GM23338 (cell line): ENCODE results near the gene NEMP2. TPM values are rescaled to one million over a fixed set of nuclear protein-coding genes. Genes with fewer than 3 reads are reported as not detected.

Experiments
- ATAC-seq: fragments of 200-7000 bp; cut with Tn5 transposase; 3 replicates; pipeline ENCODE4 v1.9.1; 2020
- DNase-seq: peaks from one replicate; pipeline ENCODE4 v3.0.0-alpha.2; 2015; ENCODE audit warnings: low spot score
- H2AFZ ChIP-seq: fragments of 200-600 bp; sonication (generic); 2 replicates; pipeline ENCODE4 v1.8.0; 2016; ENCODE audit warnings: antibody characterized with exemption, mild to moderate bottlenecking, moderate library complexity
- H3F3A ChIP-seq: fragments of 200-600 bp; sonication (generic); replicated peaks from 2 replicates; pipeline ENCODE4 v1.8.0; 2017; ENCODE audit warnings: antibody characterized with exemption, mixed run types, low read depth
- H3K27ac ChIP-seq: fragments of 200-600 bp; sonication (generic); 2 replicates; pipeline ENCODE4 v1.6.1; 2016; ENCODE audit warnings: low read depth
- H3K27me3 ChIP-seq: fragments of 200-600 bp; sonication (generic); 2 replicates; pipeline ENCODE4 v1.8.0; 2016; ENCODE audit warnings: mild to moderate bottlenecking, mixed run types, moderate library complexity; ENCODE audit not compliant: insufficient read depth
- H3K36me3 ChIP-seq: fragments of 200-600 bp; sonication (generic); 2 replicates; pipeline ENCODE4 v1.8.0; 2016; ENCODE audit warnings: mild to moderate bottlenecking; ENCODE audit not compliant: insufficient read depth
- H3K4me1 ChIP-seq: fragments of 200-600 bp; sonication (generic); 2 replicates; pipeline ENCODE4 v1.8.0; 2016; ENCODE audit warnings: mild to moderate bottlenecking, moderate library complexity; ENCODE audit not compliant: insufficient read depth
- H3K4me2 ChIP-seq: fragments of 200-600 bp; sonication (generic); 2 replicates; pipeline ENCODE4 v1.7.1; 2017; ENCODE audit warnings: mixed run types
- H3K4me3 ChIP-seq: fragments of 200-600 bp; sonication (generic); 2 replicates; pipeline ENCODE4 v1.6.1; 2016; ENCODE audit warnings: mixed run types
- H3K79me2 ChIP-seq: fragments of 200-600 bp; sonication (generic); replicated peaks from 2 replicates; pipeline ENCODE4 v1.8.0; 2017; ENCODE audit warnings: mild to moderate bottlenecking; ENCODE audit not compliant: insufficient read depth
- H3K9me2 ChIP-seq: fragments of 200-600 bp; sonication (generic); 2 replicates; pipeline ENCODE4 v1.8.0; 2017; ENCODE audit not compliant: insufficient read depth
- H4K20me1 ChIP-seq: fragments of 200-600 bp; sonication (generic); replicated peaks from 2 replicates; pipeline ENCODE4 v1.8.0; 2017; ENCODE audit warnings: mild to moderate bottlenecking; ENCODE audit not compliant: insufficient read depth
- H3K27ac Mint-ChIP-seq: 2 replicates; pipeline ENCODE4 v1.8.0; 2020; ENCODE audit warnings: inconsistent platforms, mild to moderate bottlenecking, moderate library complexity, mixed read lengths
- H3K27me3 Mint-ChIP-seq: 3 replicates; pipeline ENCODE4 v1.8.0; 2022; ENCODE audit warnings: low read depth, mild to moderate bottlenecking, moderate library complexity, mixed read lengths, inconsistent platforms; ENCODE audit not compliant: insufficient read depth, poor library complexity
- H3K36me3 Mint-ChIP-seq: 3 replicates; pipeline ENCODE4 v1.8.0; 2021; ENCODE audit warnings: low read depth, mild to moderate bottlenecking, inconsistent platforms, moderate library complexity, mixed read lengths
- H3K4me1 Mint-ChIP-seq: 3 replicates; pipeline ENCODE4 v1.8.0; 2020; ENCODE audit warnings: mild to moderate bottlenecking, inconsistent platforms, mixed read lengths
- H3K4me3 Mint-ChIP-seq: 3 replicates; pipeline ENCODE4 v1.8.0; 2021; ENCODE audit warnings: moderate library complexity, mild to moderate bottlenecking, inconsistent platforms, mixed read lengths
- H3K9me3 Mint-ChIP-seq: 3 replicates; pipeline ENCODE4 v1.8.0; 2020; ENCODE audit warnings: moderate library complexity, mild to moderate bottlenecking, inconsistent platforms, mixed read lengths
- CREB1 ChIP-seq: fragments of 250-450 bp; sonication (Bioruptor Pico); IDR thresholded peaks from 2 replicates; pipeline ENCODE4 v1.5.0; 2020; ENCODE audit warnings: low read depth, mild to moderate bottlenecking, moderate library complexity
- ETS1 ChIP-seq: IDR thresholded peaks from 2 replicates; pipeline ENCODE4 v1.6.1; 2016; ENCODE audit warnings: antibody characterized with exemption
- REST ChIP-seq: IDR thresholded peaks from one replicate; pipeline ENCODE4 v1.6.1; 2018; ENCODE audit warnings: antibody characterized with exemption; ENCODE audit not compliant: unreplicated experiment
- polyA plus RNA-seq: library from polyadenylated mRNA; unstranded; fragments of >200 nt; fragmentation: Nextera tagmentation; extraction: Ambion mirVana; gene quantifications from 2 replicates; pipeline ENCODE4 v1.2.1, GENCODE V29; 2016
- total RNA-seq: library from RNA; depleted of rRNA; stranded (reverse); fragments of >200 nt; shearing (Covaris generic); gene quantifications from 2 replicates; pipeline ENCODE4 v1.2.3, GENCODE V29; 2014
- TF ChIP-seq, protein P1 (sequence below): fragments of 250-450 bp; sonication (Bioruptor Pico); IDR thresholded peaks from 2 replicates; pipeline ENCODE4 v1.5.0; 2020; ENCODE audit warnings: mild to moderate bottlenecking, moderate library complexity
- TF ChIP-seq, protein P2 (sequence below), 2 experiments: fragments of 200-600 bp in 1 of 2; sonication (generic) in 1 of 2; conservative IDR thresholded peaks; 2 replicates each; pipeline versions ENCODE4 v1.5.1 to v1.6.1; 2016 to 2017; ENCODE audit warnings: antibody characterized with exemption in 2 of 2, low read depth in 2 of 2, mild to moderate bottlenecking in 2 of 2, moderate library complexity in 1 of 2

The NEMP2 gene
- total and polyA plus RNA-seq, 2 experiments from 2014 or later, result 1.2 to 4.0 TPM

DNA sequence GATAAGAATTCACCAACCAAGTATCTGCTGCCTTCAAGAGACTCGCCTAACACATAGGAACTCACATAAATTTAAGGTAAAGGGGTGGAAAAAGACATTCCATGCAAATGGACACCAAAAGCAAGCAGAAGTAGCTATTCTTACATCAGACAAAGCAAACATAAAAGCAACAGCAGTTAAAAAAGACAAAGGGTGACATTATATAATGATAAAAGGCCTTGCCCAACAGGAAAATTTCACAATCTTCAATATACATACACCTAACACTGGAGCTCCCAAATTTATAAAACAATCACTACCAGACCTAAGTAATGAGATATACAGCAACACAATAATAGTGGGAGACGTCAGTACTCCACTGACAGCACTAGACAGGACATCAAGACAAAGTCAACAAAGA lies 41.4 kb downstream of the NEMP2 start (continued):
- TF ChIP-seq, protein P1, sequence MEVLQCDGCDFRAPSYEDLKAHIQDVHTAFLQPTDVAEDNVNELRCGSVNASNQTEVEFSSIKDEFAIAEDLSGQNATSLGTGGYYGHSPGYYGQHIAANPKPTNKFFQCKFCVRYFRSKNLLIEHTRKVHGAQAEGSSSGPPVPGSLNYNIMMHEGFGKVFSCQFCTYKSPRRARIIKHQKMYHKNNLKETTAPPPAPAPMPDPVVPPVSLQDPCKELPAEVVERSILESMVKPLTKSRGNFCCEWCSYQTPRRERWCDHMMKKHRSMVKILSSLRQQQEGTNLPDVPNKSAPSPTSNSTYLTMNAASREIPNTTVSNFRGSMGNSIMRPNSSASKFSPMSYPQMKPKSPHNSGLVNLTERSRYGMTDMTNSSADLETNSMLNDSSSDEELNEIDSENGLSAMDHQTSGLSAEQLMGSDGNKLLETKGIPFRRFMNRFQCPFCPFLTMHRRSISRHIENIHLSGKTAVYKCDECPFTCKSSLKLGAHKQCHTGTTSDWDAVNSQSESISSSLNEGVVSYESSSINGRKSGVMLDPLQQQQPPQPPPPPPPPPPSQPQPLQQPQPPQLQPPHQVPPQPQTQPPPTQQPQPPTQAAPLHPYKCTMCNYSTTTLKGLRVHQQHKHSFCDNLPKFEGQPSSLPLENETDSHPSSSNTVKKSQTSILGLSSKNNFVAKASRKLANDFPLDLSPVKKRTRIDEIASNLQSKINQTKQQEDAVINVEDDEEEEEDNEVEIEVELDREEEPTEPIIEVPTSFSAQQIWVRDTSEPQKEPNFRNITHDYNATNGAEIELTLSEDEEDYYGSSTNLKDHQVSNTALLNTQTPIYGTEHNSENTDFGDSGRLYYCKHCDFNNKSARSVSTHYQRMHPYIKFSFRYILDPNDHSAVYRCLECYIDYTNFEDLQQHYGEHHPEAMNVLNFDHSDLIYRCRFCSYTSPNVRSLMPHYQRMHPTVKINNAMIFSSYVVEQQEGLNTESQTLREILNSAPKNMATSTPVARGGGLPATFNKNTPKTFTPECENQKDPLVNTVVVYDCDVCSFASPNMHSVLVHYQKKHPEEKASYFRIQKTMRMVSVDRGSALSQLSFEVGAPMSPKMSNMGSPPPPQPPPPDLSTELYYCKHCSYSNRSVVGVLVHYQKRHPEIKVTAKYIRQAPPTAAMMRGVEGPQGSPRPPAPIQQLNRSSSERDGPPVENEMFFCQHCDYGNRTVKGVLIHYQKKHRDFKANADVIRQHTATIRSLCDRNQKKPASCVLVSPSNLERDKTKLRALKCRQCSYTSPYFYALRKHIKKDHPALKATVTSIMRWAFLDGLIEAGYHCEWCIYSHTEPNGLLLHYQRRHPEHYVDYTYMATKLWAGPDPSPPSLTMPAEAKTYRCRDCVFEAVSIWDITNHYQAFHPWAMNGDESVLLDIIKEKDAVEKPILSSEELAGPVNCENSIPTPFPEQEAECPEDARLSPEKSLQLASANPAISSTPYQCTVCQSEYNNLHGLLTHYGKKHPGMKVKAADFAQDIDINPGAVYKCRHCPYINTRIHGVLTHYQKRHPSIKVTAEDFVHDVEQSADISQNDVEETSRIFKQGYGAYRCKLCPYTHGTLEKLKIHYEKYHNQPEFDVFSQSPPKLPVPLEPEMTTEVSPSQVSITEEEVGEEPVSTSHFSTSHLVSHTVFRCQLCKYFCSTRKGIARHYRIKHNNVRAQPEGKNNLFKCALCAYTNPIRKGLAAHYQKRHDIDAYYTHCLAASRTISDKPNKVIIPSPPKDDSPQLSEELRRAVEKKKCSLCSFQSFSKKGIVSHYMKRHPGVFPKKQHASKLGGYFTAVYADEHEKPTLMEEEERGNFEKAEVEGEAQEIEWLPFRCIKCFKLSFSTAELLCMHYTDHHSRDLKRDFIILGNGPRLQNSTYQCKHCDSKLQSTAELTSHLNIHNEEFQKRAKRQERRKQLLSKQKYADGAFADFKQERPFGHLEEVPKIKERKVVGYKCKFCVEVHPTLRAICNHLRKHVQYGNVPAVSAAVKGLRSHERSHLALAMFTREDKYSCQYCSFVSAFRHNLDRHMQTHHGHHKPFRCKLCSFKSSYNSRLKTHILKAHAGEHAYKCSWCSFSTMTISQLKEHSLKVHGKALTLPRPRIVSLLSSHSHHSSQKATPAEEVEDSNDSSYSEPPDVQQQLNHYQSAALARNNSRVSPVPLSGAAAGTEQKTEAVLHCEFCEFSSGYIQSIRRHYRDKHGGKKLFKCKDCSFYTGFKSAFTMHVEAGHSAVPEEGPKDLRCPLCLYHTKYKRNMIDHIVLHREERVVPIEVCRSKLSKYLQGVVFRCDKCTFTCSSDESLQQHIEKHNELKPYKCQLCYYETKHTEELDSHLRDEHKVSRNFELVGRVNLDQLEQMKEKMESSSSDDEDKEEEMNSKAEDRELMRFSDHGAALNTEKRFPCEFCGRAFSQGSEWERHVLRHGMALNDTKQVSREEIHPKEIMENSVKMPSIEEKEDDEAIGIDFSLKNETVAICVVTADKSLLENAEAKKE (CRISPR knock-in tag), result no peak
- TF ChIP-seq ETS1, result no peak

DNA sequence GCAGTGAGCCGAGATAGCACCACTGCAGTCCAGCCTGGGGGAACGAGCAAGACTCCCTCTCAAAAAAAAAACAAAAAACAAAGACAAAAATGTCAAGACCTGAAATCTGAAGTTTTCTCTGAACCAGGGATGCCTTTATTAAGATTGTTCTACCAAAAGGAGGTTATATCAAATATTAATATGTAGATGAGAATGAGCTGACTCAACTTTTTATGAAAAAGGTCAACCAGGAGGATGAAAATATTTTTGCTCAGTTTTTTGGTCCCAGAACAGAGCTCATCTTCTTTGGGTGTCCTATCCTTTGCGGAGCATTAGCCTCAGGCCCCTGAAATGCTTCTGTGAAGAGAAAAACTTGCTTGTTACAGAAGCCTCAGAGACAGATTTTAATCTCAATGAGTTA lies 44.0 kb downstream of the NEMP2 start:
- no peak overlapping the region for H3K4me3 ChIP-seq
- no peaks in the 10 kb centered on the region for H3K36me3 ChIP-seq
- DNase-seq (no peak), ATAC-seq (no peak)
- Mint-ChIP-seq H3K4me3 (no peak overlapping the region), H3K27me3 (peaks cover 9% of the 10 kb centered on the region), H3K4me1 (peaks cover 16% of the 10 kb centered on the region), H3K9me3 (peaks cover 2% of the 10 kb centered on the region; the same call in 2 of the 3 replicates), H3K27ac (no peak overlapping the region), H3K36me3 (peaks cover 15% of the 10 kb centered on the region; the same call in 2 of the 3 replicates)
- H3K4me1 ChIP-seq, result peaks cover 11% of the 10 kb centered on the region
- H3K9me2 ChIP-seq, result no peaks in the 10 kb centered on the region
- no peak overlapping the region for H3K4me2 ChIP-seq
- H2AFZ ChIP-seq, result no peak overlapping the region
- no peaks in the 10 kb centered on the region for H3F3A ChIP-seq
- H4K20me1 ChIP-seq, result no peaks in the 10 kb centered on the region; the same call in 1 of the 2 replicates
- no peak overlapping the region for H3K27ac ChIP-seq
- H3K79me2 ChIP-seq, result no peaks in the 10 kb centered on the region
- no peaks in the 10 kb centered on the region for H3K27me3 ChIP-seq
- TF ChIP-seq, protein P2, sequence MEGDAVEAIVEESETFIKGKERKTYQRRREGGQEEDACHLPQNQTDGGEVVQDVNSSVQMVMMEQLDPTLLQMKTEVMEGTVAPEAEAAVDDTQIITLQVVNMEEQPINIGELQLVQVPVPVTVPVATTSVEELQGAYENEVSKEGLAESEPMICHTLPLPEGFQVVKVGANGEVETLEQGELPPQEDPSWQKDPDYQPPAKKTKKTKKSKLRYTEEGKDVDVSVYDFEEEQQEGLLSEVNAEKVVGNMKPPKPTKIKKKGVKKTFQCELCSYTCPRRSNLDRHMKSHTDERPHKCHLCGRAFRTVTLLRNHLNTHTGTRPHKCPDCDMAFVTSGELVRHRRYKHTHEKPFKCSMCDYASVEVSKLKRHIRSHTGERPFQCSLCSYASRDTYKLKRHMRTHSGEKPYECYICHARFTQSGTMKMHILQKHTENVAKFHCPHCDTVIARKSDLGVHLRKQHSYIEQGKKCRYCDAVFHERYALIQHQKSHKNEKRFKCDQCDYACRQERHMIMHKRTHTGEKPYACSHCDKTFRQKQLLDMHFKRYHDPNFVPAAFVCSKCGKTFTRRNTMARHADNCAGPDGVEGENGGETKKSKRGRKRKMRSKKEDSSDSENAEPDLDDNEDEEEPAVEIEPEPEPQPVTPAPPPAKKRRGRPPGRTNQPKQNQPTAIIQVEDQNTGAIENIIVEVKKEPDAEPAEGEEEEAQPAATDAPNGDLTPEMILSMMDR (conservative IDR thresholded peaks at IDR 0.05; ENCODE audit: low read depth in 2 of 2), result no peak
- TF ChIP-seq CREB1 (no peak), REST (no peak)
